Neural progenitor cell (in vitro differentiated cells): ENCODE results near the gene SIAH2.

ENCODE experiments used
- CTCF ChIP-seq: fragments of 200-600 bp; sonication (generic); IDR thresholded peaks from 2 replicates; pipeline ENCODE4 v1.5.1; 2017; ENCODE audit warnings: antibody characterized with exemption, mild to moderate bottlenecking
- EZH2 ChIP-seq: fragments of 200-600 bp; sonication (generic); IDR thresholded peaks from 2 replicates; pipeline ENCODE4 v1.6.1; 2017; ENCODE audit warnings: antibody characterized with exemption, mild to moderate bottlenecking, moderate library complexity
- EZH2phosphoT487 ChIP-seq: fragments of 200-600 bp; sonication (generic); IDR thresholded peaks from 2 replicates; pipeline ENCODE4 v1.6.1; 2017; ENCODE audit warnings: antibody characterized with exemption

GRCh38 chr3:150739200-150739863 is 23.6 kb downstream of the SIAH2 start:
- TF ChIP-seq CTCF: no peak
- TF ChIP-seq EZH2: no peak
- TF ChIP-seq EZH2phosphoT487: no peak
